SU-DHL-6 (cell line): Measurements from ENCODE around the gene ZNF688.

Source experiments
- EZH2phosphoT487 ChIP-seq: fragments of 200-600 bp; sonication (generic), shearing (Covaris generic); conservative IDR thresholded peaks from 2 replicates; pipeline ENCODE4 v1.6.1; 2018; ENCODE audit warnings: mild to moderate bottlenecking, antibody characterized with exemption, low read length, moderate library complexity, mixed read lengths
- TF ChIP-seq, protein P1 (sequence below): fragments of 200-600 bp; sonication (generic); IDR thresholded peaks from one replicate; pipeline ENCODE4 v1.5.1; 2017; ENCODE audit warnings: antibody characterized with exemption, mild to moderate bottlenecking, low read length, moderate library complexity; ENCODE audit not compliant: insufficient read depth, poor library complexity, severe bottlenecking

DNA sequence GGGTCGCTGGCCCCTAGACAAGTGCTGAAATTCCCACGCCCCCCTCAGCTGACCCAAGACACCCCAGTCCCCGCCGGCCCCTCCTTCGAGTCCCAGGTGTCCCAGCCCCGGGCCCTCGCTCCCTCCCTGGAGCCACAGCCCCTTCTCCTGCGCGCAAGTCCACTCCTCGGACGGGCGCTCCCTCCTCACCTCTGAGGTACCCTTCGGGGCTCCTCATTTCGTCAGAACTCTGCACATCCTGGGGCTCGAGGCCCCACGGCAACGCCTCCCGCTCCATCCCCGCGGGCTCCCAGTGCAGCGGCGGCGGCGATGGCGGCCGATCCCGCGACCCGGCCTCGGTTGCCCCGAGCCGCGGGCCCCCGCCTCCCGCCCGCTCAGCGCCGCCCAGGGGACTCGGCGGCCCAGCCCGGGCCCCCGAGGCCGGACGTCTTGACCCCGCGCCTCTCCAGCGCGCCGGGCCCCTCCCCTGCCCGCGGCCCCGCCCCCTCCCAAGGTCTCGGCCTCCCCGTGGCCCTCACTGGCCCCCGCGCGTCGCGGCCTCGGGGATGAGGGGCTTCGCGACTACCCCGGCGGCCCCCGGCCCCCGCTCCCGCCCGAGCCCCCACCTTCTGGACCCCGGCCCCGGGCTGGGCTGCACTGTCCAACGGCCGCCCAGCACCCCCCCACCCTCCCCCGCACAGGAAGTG lies 45.2 kb downstream of the ZNF688 start, which contains the start of gene ZNF768:
- TF ChIP-seq, protein P1, sequence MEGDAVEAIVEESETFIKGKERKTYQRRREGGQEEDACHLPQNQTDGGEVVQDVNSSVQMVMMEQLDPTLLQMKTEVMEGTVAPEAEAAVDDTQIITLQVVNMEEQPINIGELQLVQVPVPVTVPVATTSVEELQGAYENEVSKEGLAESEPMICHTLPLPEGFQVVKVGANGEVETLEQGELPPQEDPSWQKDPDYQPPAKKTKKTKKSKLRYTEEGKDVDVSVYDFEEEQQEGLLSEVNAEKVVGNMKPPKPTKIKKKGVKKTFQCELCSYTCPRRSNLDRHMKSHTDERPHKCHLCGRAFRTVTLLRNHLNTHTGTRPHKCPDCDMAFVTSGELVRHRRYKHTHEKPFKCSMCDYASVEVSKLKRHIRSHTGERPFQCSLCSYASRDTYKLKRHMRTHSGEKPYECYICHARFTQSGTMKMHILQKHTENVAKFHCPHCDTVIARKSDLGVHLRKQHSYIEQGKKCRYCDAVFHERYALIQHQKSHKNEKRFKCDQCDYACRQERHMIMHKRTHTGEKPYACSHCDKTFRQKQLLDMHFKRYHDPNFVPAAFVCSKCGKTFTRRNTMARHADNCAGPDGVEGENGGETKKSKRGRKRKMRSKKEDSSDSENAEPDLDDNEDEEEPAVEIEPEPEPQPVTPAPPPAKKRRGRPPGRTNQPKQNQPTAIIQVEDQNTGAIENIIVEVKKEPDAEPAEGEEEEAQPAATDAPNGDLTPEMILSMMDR = no peak
- TF ChIP-seq EZH2phosphoT487 = no peak
